GM19239 (cell line): ENCODE data around the gene OR51A2.
"Not testable (repeated sequence)": the region's sequence is repeated elsewhere in the genome, so short reads cannot be mapped to it uniquely, and the experiment has no call there.

Experiments
- DNase-seq: peaks from one replicate; pipeline ENCODE4 v3.0.0; 2011; ENCODE audit warnings: low spot score; ENCODE audit not compliant: insufficient read length
- FAIRE-seq: peaks from 2 replicates; lab custom pipeline; 2011; peaks lifted over from hg19 to GRCh38; lab: Jason Lieb, UNC

Gene OR51A2, protein sequence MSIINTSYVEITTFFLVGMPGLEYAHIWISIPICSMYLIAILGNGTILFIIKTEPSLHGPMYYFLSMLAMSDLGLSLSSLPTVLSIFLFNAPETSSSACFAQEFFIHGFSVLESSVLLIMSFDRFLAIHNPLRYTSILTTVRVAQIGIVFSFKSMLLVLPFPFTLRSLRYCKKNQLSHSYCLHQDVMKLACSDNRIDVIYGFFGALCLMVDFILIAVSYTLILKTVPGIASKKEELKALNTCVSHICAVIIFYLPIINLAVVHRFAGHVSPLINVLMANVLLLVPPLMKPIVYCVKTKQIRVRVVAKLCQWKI

DNA sequence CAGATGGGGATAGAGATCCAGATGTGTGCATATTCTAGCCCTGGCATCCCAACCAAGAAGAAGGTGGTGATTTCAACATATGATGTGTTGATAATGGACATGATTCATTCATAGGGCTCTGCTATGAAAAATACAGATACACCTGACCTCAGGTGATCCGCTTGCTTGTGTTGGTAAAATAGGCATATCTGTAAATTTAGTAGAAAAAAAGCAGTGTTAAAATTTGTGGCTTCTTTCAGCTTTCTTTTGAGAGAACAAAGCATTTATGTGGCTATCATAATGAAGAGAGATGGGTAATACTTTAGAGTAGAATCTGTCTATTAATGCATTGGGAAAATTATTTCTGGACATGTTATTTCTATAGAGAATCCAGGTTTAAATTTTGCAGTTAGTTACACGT is at the start of gene OR51A2:
TSS of gene OR51A2 (minus strand) at position 101 of the 400 bp plus-strand sequence. CDS start at position 101, 0 bp downstream.
- not testable (repeated sequence) for DNase-seq, FAIRE-seq

DNA sequence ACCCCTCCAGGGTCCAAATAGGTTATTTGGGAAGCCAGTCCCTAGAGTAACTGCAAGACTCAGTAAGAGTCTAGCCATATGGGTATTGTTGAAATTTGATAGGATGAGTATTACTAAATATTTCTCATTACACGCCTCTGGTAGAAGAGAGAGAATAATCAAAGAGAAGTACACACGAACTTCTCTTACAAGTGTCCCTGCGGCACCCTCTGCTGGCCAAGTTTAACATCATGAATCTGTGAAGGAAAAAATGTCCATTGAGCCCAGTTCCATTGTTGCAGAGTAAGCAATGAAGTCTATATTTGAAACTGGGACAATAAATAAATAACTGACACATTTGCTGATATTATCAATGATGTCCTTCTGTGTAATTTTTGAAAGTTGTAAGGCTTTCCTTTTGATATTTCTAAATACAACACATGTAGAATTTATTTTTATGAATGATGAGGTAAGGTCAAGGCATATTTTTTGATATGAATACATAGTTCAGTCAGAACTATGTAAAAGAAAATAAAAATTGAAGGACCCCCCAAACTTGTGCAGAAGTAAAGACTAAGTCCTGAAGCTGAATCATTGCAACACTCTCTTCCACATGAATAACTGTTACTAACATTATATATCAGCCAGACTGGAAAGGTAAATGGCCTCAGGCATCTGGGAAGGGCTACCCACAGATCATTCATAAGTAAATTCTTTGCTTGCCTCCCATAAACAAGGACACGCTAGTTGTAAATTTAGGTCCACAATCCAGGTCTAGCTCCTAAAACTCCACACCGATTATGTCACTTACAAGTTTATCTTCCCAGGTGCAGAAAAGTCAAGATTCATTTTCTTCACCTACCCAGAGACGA is 49.1 kb upstream of the OR51A2 start:
- FAIRE-seq = peak; percentile 47
- DNase-seq = no peak

DNA sequence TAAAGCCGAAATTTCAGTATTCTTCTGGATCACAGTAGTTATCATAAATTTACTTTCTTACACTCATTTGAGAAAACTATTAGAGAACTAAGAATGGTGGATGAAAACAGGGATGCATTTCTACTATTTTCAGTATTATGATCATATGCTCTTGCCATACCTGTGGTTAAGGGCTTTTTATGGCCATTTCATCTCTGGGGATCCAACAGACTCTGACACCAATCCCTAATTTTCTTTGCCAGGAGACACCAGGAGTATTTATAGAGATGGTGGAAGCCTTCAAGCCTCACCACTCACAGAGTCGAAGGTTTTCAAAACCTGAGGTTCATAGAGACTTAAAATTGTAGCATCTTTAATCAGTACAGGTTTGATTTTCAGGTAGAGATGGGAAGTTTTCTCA is 39.0 kb upstream of the OR51A2 start, which contains the start of gene OR51L1:
TSS of gene OR51L1 (plus strand) at position 301 of the 400 bp plus-strand sequence. CDS start 4,132 bp downstream, outside the sequence.
- FAIRE-seq = no peak
- DNase-seq = no peak

DNA sequence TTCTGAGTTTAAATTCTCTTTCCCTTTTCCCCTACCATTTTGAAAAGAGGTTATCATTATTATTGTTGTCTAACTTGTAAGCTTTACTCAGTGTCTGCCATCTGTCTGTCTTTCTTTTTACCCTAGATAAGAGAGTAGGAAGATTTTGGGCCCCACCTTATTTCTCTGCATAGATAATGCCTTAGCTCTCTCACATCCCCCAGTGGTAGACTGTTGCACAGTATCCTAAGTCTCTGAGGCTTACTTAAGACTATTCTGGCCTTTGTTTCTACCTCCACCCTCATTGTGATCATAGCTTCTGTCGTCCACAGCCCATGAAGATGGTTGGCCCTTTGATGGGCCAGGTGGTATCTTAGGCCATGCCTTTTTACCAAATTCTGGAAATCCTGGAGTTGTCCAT is 35.5 kb upstream of the OR51A2 start:
- DNase-seq (no peak), FAIRE-seq (no peak)

DNA sequence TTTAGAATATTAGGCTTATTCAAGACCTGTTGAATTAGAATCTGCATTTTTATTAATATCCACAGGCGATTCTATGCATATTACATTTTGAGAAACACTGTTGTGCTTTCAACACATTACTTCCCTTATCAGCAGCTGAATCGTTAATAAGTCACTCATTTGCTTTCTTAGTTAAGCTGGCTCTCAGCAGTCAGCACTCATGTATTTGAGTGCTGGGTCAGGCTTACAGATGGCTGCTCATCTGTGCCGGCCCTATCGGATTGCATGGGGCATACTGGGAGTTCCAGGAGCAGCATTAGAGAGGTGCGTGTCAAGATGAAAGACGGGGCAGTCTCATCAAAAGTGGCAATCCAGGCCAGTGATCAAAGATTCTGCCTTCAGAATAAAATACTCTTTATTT is 28.3 kb upstream of the OR51A2 start:
- no peak for DNase-seq
- no peak for FAIRE-seq

DNA sequence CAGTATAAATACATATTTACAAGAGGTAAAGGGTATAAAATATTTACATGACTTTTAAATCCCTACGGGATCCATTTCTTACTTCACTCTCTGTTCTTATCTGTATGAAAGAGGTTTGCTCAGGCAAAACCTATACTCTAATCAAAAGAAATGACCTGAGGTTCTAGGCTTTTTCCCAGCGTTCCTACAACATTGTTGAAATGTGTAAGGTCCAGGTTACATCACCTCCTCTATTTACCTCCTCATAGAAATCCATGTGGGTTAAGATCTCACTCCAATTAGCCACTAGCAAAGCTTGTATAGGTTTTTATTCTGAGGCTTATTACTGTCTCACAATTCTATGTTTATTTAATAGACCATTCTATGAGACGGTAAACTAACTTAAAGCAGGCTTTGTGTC is 27.2 kb upstream of the OR51A2 start:
- DNase-seq = no peak
- no peak for FAIRE-seq

DNA sequence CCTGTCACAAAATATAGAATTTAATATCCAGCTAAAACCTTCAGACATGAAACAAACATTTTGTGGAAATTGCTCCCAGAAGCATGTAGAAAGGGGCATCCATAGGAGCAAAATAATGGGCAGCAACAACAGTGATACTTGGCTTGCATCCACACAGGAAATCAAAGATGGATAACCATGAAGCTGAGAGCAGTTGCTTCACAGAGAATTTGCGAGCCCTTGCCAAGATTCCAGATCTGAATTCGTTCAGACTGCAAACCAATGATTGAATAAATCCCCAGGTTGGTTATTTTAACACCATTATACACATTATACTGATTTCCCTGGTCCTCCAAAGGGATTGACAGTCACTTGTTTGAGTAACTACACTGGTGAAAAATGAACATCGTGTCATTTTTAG is 23.5 kb upstream of the OR51A2 start:
- DNase-seq (no peak), FAIRE-seq (no peak)

DNA sequence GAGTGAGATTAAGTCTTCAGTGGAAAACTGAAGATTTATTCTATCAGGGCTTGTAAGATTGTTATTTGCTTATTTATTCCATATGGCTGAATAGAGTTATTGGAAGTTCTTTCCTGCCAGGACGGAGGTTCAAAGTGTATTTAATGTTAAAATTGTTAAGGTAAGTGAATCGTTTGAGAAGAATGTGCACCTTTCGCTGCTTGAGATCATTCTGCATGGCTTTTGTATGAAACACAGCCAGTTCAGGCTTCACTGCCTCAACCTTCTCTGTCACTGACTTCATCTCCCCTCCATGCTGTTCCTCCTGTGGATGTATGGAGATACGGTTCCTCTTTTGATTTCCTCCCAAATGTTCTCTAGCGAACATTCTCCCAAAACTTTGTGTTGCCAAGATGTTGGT is 19.9 kb upstream of the OR51A2 start:
- DNase-seq = no peak
- FAIRE-seq = no peak

DNA sequence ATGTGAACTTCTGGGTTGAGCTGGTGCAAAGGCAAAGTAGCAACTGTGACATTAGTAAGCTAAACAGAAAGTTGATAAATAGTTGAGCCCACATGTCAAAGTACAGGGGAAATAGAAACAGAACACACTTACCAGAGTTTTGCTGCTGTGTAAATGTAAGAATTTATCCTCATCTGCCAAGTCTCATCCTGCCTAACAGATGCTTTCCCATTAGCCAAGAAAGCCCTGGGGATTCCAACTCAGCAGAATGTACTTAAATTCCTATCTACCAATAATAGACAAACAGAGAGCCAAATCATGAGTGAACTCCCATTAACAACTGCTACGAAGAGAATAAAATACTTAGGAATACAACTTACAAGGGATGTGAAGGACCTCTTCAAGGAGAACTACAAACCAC is 7.3 kb upstream of the OR51A2 start:
- DNase-seq (no peak), FAIRE-seq (no peak)

DNA sequence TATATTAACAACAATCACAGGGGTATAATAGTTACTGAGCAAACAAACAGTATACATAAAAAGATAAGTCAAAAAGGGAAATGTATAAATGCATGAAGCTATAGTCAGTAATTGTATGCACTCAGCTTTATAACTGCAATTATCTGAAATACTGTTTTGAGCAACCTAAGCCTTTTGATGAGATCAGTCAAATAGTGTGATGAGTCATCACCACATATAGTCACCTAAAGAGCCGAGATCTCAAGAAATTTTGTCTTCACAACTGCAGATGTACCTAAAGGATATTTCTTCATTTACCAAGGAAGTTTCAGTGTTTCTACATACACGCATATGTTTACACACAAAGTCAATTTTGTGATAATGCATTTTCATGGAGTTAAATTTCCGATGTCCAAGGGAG is 5.4 kb upstream of the OR51A2 start:
- DNase-seq = no peak
- no peak for FAIRE-seq

DNA sequence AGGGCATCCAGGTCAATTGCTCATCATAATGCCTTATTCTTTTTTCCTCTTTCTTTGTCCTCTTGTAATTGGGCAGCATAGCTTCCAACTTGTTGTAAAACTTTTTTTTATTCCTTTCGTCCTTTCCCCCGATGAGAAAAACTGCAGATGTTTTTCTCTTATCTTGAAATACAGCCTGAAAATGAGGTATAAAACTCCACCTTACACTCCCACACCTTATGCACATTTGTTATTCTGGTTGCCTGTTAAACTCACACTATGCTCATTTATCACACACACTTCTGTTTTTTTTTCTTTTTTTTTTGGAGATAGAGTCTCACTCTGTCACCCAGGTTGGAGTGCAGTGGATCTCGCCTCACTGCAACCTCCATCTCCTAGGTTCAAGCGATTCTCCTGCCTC is 1.9 kb upstream of the OR51A2 start:
- DNase-seq (no peak), FAIRE-seq (no peak)

DNA sequence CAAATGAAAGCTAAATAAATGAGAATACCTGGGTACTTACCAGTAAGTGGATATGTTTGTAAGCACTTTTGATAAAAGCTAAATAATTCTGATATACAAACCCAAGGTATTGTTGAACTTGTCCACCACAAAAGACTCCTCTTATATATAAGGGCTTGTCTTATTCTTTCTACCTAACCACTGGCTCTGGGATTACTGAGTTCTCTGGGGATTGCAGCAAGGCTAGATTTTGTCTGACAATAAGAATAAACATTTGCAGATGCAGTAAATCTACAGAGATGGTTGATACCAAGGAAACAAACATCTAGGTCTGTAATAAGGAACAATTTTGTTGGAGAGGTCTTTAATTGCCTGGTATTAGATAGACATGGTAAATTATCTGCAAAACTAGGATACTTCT is 8.0 kb downstream of the OR51A2 start, which contains the start of gene OR51A4:
TSS of gene OR51A4 (minus strand) at position 101 of the 400 bp plus-strand sequence. CDS start 505 bp downstream, outside the sequence.
- no peak for DNase-seq
- no peak for FAIRE-seq

DNA sequence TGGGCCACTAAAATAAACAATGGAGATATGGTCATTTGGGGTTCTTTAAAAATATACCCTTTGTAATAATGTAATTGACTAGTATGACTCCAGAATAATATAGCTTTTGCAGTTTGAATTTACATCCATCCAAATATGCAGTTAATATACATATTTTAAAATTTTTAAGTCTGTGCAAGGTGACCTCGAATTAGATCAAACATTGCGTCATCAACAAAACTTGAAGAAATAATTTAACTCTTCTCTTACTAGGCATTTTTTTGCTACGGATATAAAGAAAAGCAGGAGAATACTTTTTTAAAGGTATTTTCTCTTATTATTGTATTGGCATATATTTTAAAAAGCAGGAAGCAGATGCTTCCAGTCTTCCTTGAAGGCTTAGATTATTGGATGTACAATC is 18.8 kb downstream of the OR51A2 start:
- no peak for FAIRE-seq

DNA sequence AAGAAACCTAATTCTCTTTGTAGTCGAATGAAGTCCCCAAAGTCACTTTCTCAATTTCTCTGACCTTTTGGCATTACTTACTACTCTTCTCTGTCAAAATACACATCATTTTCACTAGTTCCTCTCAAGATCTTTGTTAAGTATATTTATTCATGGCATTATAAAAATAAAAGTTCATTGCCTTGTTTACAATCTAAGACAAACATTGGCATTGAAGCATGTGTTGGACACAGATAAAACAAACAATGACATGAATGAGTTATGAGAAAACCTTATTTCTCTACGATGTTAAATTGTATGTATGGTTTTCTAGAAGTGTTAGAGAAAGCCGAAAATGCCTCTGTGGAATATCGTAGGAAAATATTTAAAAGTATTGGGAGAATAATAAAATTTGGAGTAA is 22.8 kb downstream of the OR51A2 start:
- FAIRE-seq = no peak
- DNase-seq = no peak

More for the DNA sequence above, 18.8 kb downstream of the OR51A2 start:
- no peak for DNase-seq

DNA sequence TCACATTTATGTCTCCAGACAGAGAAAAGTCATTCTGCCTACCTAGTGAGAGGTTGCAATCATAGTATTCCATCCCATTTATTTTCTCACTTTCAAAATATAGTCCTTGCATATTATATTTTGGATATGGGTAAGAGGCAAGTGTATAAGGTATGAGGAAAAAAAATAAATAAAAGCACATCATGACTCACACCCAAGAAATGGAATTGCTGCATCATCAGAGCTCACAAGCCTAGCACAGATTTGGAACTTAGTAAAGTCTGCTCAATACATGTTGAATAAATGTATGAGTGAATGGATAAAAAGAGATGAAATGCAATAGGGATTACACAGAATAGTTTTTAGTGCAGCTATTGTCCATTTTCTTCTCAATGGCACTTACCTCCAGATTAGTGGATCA is 28.9 kb downstream of the OR51A2 start:
- DNase-seq (no peak), FAIRE-seq (no peak)

DNA sequence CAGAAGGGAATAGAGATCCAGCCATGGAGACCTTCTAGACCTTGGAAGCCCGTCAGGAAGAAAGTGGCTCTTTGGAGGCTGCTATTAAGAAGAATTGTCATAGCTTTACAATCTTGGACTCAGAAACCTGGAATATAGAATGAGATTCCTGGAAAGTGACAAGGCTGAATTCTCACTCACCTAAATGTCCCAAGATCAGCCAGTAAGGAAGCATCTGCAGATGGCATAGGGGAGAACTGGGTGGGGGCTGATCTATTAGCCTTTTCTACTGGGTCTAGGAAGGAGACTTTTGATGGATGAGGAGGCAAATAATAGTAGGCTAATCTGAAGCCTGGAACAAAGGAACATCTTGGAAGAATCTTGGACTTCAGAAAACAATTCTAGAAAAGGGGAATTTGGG is 31.3 kb downstream of the OR51A2 start, which contains the start of gene OR51G1:
TSS of gene OR51G1 (minus strand) at position 101 of the 400 bp plus-strand sequence. CDS start at position 101, 0 bp downstream.
- FAIRE-seq (no peak), DNase-seq (no peak)

DNA sequence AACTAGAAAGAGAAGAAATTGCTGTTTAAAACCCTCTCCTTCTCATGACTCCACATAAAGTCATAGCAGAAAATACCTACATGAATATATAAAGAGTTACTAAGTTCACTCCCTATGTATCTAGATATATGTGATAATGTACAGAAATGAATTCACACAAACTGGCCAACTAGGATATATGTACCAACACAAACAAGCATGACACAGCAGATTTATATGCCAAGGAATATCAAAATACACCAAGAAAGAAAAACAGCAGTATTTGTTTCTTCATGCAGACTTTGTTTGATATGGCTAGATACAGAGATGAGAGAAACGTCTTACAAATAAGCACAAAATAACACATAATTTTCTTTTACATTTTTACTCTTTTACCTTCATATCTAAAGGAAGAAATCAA is 33.2 kb downstream of the OR51A2 start:
- DNase-seq (no peak), FAIRE-seq (no peak)

DNA sequence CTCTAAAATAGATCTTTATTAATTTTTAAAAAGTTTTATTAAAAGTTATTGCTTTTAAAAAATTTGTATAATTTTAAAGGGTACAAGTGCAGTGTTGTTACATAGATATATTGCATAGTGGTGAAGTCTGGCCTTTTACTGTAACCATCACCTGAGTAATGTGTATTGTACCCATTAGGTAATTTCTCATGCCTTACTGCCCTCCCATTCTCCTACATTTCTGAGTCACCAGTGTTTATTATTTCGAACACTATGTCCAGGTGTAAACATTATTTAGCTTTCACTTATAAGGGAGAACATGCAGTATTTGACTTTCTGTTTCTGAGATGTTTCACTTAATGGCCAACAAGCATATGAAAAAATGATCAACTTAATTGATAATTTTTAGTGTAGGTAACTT is 33.7 kb downstream of the OR51A2 start:
- DNase-seq (no peak), FAIRE-seq (no peak)

DNA sequence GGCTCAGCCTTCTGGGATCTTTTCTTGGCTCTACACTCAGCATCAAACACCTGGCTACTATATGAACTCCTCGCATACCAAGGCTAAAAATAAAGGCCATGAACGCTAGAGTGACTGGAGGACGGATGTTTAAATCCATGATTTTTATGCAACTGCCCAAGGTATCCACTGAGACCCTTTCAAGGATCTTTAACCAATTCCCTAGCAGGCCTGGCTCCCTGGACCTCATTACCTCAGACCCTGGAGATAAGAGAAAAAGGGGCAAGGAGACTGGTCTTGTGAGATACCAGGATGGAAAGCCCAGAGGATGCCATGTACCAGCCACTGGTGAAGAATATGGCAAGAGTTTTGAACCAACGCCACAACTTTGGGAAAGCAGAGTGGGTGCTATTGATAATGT is 36.3 kb downstream of the OR51A2 start, which contains the start of gene OR51G2:
TSS of gene OR51G2 (minus strand) at position 101 of the 400 bp plus-strand sequence. CDS start 3,687 bp downstream, outside the sequence.
- no peak for FAIRE-seq

DNA sequence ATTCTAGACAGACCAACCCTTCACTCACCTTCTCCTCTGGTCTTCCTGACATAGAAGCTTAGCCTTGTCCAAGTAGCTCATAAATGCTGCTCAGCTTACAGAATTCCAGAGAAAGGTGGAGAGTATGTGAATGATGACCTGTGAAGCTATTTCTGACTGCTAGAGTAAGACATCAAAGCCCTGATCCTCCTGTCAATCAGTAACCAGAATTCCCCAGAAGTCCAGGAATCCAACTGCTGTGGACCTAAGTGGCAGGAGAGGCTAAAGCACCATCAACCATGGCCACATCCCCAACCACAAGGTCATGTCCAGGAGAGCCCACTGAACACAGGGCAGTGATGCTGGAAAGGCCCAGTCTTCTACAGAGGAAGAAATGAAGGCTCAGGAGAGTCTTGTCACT is 38.9 kb downstream of the OR51A2 start:
- FAIRE-seq = no peak

More for the DNA sequence above, 36.3 kb downstream of the OR51A2 start, which contains the start of gene OR51G2:
- DNase-seq = no peak

More for the DNA sequence above, 38.9 kb downstream of the OR51A2 start:
- no peak for DNase-seq
